Endodermal cell (in vitro differentiated cells): ENCODE results near the gene PHKB. TPM values are rescaled to one million over a fixed set of nuclear protein-coding genes. Genes with fewer than 3 reads are reported as not detected.

Experiments used
- DNase-seq: peaks from one replicate; pipeline ENCODE4 v3.0.0-alpha.2; 2017
- H3K27ac ChIP-seq: 2 replicates; pipeline ENCODE4 v1.5.1; 2013; ENCODE audit warnings: mild to moderate bottlenecking, low read depth, low read length, moderate library complexity
- H3K27me3 ChIP-seq: 2 replicates; pipeline ENCODE4 v1.6.1; 2013; ENCODE audit warnings: mild to moderate bottlenecking, low read length, moderate library complexity; ENCODE audit not compliant: insufficient read depth, control insufficient read depth, poor library complexity, severe bottlenecking
- H3K36me3 ChIP-seq: 2 replicates; pipeline ENCODE4 v1.7.0; 2013; ENCODE audit warnings: mild to moderate bottlenecking, low read length, moderate library complexity; ENCODE audit not compliant: control insufficient read depth, insufficient read depth
- H3K4me1 ChIP-seq: one replicate; pipeline ENCODE4 v1.7.0; 2013; ENCODE audit warnings: low read length; ENCODE audit not compliant: control insufficient read depth, insufficient read depth
- H3K4me3 ChIP-seq: 2 replicates; pipeline ENCODE4 v1.5.1; 2013; ENCODE audit warnings: mild to moderate bottlenecking, low read length, moderate library complexity
- H3K9ac ChIP-seq: 2 replicates; pipeline ENCODE4 v1.6.1; 2013; ENCODE audit warnings: mild to moderate bottlenecking, low read length, moderate library complexity; ENCODE audit not compliant: poor library complexity, severe bottlenecking; ENCODE audit errors: extremely low read depth
- H3K9me3 ChIP-seq: 2 replicates; pipeline ENCODE4 v1.6.1; 2013; ENCODE audit warnings: mild to moderate bottlenecking, low read length, moderate library complexity; ENCODE audit not compliant: control insufficient read depth
- H3K27ac Mint-ChIP-seq: 2 replicates; pipeline ENCODE4 v1.8.0; 2020; ENCODE audit warnings: mixed read lengths
- H3K27me3 Mint-ChIP-seq: 2 replicates; pipeline ENCODE4 v1.8.0; 2021; ENCODE audit warnings: mild to moderate bottlenecking, mixed read lengths; ENCODE audit not compliant: insufficient read depth
- H3K36me3 Mint-ChIP-seq: 2 replicates; pipeline ENCODE4 v1.8.0; 2020; ENCODE audit warnings: low read depth, mixed read lengths
- H3K4me1 Mint-ChIP-seq: 2 replicates; pipeline ENCODE4 v1.8.0; 2020; ENCODE audit warnings: mixed read lengths
- H3K4me3 Mint-ChIP-seq: 2 replicates; pipeline ENCODE4 v1.8.0; 2020; ENCODE audit warnings: mild to moderate bottlenecking, moderate library complexity, mixed read lengths
- H3K9me3 Mint-ChIP-seq: 2 replicates; pipeline ENCODE4 v1.8.0; 2020; ENCODE audit warnings: mild to moderate bottlenecking, mixed read lengths
- CTCF ChIP-seq: fragments of 200-600 bp; sonication (generic); conservative IDR thresholded peaks from 2 replicates; pipeline ENCODE4 v1.5.0; 2021; ENCODE audit warnings: antibody characterized with exemption, mild to moderate bottlenecking
- WGBS, 2 experiments: methylation state at CpG; one replicate each; pipeline versions ENCODE4 v1.1.5 to v1.1.7; 2013; ENCODE audit warnings: missing lambda C conversion rate in 2 of 2, mixed read lengths in 1 of 2; ENCODE audit not compliant: insufficient coverage in 1 of 2, insufficient read length in 1 of 2; 5-methylcytosine and 5-hydroxymethylcytosine counted together
- total RNA-seq, 2 donors: library from RNA; stranded (reverse); fragmentation: NEBNext Ultra II Directional in 1 of 2; extraction: Animal tissue kit (Norgen Biotek cat#: 25700) in 1 of 2; gene quantifications; 2 replicates in 1 of 2; 3 replicates in 1 of 2; pipeline ENCODE4 v1.2.1, GENCODE V29; 2021

Gene PHKB
- total RNA-seq, 2 donors from 2014 or later, result 51.0 to 71.8 TPM

- no peak for TF ChIP-seq CTCF
- 91 to 95% methylated on average over 3 of the region's 3 CpGs for WGBS, 2 experiments
- Mint-ChIP-seq H3K27ac (no peak overlapping the region), H3K9me3 (peaks cover 5% of the 10 kb centered on the region), H3K27me3 (no peaks in the 10 kb centered on the region), H3K4me3 (no peak overlapping the region), H3K36me3 (peaks cover 23% of the 10 kb centered on the region), H3K4me1 (peaks cover 7% of the 10 kb centered on the region)
- no peak overlapping the region for H3K9ac ChIP-seq
- no peaks in the 10 kb centered on the region for H3K36me3 ChIP-seq
- H3K9me3 ChIP-seq, result peaks cover 12% of the 10 kb centered on the region
- H3K4me1 ChIP-seq, result no peaks in the 10 kb centered on the region
- no peak overlapping the region for H3K27ac ChIP-seq
- DNase-seq, result no peak
- no peak overlapping the region for H3K4me3 ChIP-seq
- H3K27me3 ChIP-seq, result no peaks in the 10 kb centered on the region
Measured at GRCh38 chr16:47571711-47572110, 110.6 kb downstream of the PHKB start.

DNA sequence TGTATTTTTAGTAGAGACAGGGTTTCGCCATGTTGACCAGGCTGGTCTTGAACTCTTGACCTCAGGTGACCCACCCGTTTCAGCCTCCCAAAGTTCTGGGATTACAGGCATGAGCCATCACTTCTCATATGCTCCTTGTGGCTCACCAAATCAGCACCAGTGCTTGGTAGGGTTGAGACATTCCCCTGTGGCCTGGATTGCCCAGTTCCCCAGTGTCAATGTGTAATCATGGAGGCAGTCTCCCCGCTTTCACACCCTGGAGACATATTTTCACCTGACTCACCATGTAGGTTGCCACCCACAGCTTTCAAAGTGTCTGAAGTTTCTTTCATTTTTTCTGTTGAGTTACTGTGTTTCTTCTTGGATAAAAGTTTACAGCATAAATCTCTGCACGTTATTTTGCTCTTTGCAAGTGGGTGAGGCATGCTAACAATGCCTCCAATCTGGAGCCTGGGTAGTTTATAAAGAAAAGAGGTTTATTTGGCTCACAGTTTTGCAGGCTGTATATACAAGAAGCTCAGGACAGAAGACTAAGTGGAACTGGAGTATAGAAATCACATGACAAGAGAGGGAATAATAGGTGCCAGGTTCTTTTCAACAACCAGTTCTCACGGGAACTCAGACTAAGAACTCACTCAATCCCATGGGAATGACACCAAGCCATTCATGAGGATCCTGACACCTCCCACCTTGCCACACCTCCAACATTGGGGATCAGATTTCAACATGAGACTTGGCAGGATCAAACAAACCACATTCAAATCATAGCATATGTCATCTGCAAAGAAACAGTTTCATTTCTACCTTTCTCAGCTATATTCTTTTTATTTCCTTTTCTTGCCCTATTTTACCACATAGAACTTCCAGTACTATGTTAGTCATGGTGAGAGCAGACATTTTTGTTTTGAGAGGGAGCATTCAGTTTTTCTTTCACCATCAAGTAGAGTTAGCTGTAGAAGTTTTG, 113.2 kb downstream of the PHKB start:
- Histone ChIP-seq H3K9me3 (peaks cover 12% of the 10 kb centered on the region), H3K4me1 (no peaks in the 10 kb centered on the region), H3K9ac (no peak overlapping the region), H3K4me3 (no peak overlapping the region), H3K27me3 (no peaks in the 10 kb centered on the region), H3K27ac (no peak overlapping the region), H3K36me3 (no peaks in the 10 kb centered on the region)
- Mint-ChIP-seq H3K27me3 (no peaks in the 10 kb centered on the region), H3K36me3 (peaks cover 18% of the 10 kb centered on the region), H3K4me1 (peaks cover 6% of the 10 kb centered on the region), H3K27ac (no peak overlapping the region), H3K9me3 (peaks cover 5% of the 10 kb centered on the region), H3K4me3 (no peak overlapping the region)
- 90 to 95% methylated on average over 2 to 5 of the region's 5 CpGs for WGBS, 2 experiments
- TF ChIP-seq CTCF, result no peak
- DNase-seq, result no peak

GRCh38 chr16:47577029-47577428, 115.9 kb downstream of the PHKB start:
- Histone ChIP-seq H3K9ac (no peak overlapping the region), H3K4me3 (no peak overlapping the region), H3K4me1 (no peaks in the 10 kb centered on the region), H3K27me3 (no peaks in the 10 kb centered on the region), H3K36me3 (no peaks in the 10 kb centered on the region), H3K27ac (no peak overlapping the region), H3K9me3 (peaks cover 12% of the 10 kb centered on the region)
- no peaks in the 10 kb centered on the region for H3K4me1 Mint-ChIP-seq
- no peak overlapping the region for H3K4me3 Mint-ChIP-seq
- DNase-seq, result no peak
- peaks cover 5% of the 10 kb centered on the region for H3K9me3 Mint-ChIP-seq
- H3K36me3 Mint-ChIP-seq, result peaks cover 20% of the 10 kb centered on the region
- TF ChIP-seq CTCF, result no peak
- H3K27ac Mint-ChIP-seq, result no peak overlapping the region
- H3K27me3 Mint-ChIP-seq, result no peaks in the 10 kb centered on the region
